HTR-8/SVneo (cell line): ENCODE measurements around the gene TFPI.
A peak's percentile ranks its signal among the peaks of the same experiment; 100 is the strongest.
"Not testable (repeated sequence)": the region's sequence is repeated elsewhere in the genome, so short reads cannot be mapped to it uniquely, and the experiment has no call there.

ENCODE experiments used
- DNase-seq: peaks from one replicate; pipeline ENCODE4 v3.0.0; 2011; ENCODE audit warnings: low spot score, mixed read lengths; ENCODE audit not compliant: insufficient read length
- FAIRE-seq: peaks from 2 replicates; lab custom pipeline; 2011; peaks lifted over from hg19 to GRCh38; lab: Jason Lieb, UNC

Gene TFPI

DNA sequence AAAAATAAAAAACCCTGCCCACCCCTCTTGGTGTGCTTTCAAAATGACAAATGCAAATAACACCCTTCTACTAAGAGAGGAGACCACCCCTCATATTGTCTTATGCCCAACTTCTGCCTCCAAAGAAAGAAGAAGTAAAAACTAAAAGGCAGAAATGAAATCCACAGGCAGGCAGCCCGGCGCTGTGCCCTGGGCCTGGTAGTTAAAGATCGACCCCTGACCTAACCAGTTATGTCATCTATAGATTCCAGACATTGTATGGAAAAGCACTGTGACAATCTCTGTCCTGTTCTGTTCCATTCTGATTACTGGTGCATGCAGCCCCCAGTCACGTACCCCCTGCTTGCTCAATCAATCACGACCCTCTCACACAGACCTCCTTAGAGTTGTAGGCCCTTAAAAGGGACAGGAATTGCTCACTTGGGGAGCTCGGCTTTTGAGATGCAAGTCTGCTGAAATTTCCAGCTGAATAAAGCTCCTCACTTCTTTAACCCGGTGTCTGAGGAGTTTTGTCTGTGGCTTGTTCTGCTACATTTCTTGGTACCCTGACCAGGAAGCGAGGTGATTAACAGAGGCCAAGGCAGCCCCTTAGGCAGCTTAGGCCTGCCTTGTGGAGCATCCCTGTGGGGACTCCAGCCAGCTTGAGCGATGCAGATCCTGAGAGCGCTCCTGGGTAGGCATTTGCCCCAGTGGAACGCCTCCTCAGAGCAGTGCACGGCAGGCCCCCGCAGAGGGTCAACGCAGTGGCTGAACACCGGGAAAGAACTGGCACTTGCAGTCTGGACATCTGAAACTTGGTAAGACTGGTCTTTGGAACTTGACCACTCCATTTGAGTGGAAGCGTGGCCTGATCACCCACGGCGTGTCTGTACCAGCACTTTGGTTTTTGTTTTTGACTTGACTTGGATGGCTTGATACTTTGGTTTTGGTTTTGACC is 43.5 kb downstream of the TFPI start:
- not testable (repeated sequence) for DNase-seq, FAIRE-seq

DNA sequence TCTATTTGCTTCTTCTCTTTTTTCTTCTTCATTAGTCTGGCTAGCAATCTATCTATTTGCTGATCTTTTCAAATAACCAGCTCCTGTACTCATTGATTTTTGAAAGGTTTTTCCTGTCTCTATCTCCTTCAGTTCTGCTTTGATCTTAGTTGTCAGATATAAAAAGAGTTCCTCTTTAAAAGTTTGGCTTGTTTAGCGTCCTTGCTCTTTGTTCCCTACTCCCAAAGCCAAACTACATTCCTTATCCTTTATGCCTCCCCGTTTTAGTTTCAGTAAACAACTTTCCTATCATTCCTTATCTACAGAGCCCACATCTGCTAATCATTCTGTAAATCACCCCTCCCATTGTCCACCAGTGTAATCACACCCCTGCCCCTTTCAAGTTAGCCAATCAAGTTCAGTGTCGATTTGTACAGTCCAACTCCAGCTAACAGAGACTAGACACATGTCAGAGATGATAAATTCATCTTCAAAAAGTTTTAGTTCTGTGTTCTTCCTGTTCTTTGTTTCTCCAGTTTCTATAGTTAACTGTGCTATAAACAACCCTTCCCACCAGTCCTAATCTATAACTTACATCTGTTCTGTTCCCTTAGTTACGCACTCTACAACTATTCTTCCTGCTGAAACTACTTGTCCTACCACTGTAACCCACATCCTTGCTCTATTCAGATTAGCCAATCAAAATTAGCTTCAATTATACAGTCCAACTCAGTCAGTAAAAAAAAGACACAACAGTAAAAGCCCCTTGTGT is 44.4 kb downstream of the TFPI start:
- DNase-seq (no peak), FAIRE-seq (peak; percentile 9)

DNA sequence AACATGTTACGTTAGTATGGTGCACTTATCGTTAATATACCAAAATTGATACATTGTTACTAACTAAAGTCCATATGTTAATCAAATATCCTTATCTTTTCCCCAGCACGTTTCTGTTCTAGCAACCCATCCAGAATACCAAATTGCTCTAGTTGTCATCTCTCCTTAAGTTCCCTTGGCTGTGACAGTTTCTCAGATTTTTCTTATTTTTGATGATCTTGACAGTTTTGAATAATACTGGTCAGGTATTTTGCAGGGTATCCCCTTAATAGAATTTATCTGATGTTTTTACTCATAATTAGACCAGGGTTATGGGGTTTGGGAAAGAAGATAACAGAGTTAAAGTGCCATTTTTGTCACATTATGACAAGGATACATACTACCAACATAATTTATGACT is 47.8 kb downstream of the TFPI start:
- no peak for FAIRE-seq

DNA sequence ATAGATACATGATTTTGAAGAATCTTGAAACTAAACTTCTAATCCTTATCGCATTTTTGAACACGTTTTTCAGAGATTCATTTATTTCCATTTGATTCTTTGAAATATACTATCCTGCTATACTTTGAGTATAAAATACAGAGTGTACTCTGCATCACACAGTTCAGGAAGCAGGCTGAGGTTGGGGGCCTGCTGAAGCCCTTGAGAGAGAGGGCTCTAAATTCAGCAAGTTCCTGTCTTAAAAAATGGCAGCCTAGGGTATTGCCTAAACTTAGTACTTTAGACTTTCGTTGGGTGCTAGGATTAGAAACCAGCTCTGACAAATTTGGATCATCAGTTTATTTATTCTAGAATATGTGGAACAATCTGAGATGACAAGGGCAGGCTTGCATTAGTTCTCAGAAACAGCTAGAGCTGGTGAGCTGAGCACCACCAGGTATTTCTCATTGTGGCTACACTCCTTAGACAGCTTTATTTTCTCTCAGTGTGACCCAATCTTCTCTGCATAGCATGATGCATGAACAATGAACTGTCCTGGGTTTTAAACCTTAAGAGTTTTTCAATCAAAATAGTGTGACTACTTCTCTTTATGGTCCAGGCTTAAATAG is 49.1 kb downstream of the TFPI start:
- FAIRE-seq (no peak), DNase-seq (no peak)

More for the DNA sequence above, 47.8 kb downstream of the TFPI start:
- DNase-seq = no peak

DNA sequence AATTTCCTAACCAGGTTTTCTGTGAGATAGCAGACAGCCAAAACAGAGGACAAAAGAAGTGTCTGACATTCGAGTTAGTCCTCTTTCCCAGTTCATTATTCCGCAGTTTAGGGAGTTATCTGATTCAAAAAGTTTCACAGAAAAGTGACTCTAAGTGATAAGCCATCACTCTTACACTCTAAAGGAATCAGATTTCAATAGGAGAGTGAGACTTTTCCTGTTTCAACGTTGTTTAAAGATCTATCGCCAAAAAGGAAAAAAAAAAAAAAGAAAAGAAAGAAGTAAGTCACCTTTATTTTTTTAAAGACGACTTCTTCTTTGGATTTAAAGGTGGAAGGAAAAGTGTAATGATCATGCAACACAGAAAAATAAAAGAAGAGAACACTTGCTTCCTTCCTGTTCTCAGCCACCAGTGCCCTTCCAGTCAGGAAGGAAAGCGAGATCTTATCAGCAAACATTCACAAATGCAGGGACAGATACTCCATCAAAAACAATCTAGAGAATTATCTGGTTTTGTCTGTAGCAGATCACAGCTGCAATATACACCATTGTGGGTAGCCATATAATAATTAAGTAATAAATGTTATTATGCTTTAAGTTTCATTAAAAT is 49.8 kb downstream of the TFPI start:
- DNase-seq = no peak
- FAIRE-seq = no peak

DNA sequence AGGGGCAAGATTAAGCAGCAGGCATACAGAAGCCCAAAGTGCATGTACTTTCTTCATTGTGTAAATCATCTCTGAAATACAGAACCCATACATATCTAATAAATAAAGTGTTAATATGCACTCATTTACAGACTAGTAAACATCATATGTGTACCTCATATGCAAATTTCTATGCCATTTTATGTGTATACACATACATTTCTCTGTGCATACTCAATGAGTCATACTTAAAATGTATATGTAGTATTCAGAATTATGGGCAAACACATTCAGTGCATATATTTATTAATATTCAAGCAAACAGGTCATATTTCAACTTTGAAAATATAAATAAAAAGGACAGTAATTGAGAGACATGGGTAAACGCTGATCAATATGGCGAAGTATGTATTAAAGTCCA is 50.5 kb downstream of the TFPI start:
- FAIRE-seq = no peak

DNA sequence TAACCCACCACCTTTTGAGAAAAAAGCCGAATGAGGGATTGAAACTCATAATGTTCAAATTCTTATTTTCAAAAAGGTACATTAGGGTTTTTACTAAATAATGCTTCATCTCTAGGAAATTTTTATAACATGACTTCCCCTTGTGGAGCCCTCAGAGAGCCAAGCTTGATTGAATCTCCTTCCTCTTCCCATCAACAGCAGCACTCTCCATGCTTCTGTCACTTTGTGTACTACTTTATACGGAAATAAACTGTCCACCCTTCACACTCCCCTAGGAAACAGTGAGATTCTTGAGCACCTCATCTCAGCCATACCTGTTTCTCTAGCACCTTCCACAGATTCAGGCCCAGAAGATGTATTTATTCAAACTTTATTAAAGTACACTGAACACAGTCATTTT is 51.8 kb downstream of the TFPI start:
- DNase-seq (no peak), FAIRE-seq (no peak)

More for the DNA sequence above, 50.5 kb downstream of the TFPI start:
- no peak for DNase-seq

DNA sequence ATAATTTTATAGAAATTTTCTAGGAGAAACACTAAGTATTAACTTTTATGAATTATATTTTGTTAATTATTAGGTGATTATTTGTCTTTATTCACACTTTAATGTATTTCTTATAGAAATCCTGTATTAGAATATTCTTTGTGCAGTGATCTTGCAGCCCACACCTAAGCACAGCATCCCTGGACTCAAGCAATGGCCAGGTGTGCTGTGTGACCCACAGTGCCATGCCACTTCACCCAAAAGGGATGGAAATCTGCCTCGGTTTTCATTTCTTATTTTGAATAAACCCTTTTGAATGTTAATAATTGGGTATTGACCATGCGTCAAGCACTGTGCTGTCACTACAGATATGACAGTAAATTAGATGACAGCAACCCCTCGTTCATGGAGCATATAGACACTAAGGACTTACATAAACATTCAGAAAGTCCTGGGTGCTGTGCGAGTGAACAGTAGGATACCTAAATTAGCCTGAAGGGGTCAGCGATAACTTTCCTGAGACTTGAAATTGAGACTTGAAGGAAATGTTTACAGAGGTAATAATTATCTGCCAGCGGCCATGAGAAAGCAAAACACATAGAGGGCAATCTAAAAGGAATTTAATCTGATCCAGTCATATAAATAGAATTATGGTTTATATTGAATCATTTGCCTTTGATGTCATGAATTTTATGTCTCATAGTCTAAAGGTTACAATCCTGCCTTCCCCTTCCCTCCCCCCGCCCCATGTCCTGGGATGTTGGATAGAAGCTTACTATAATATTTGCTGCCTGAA is 53.5 kb downstream of the TFPI start:
- peak; percentile 9 for FAIRE-seq
- DNase-seq = peak; percentile 31

DNA sequence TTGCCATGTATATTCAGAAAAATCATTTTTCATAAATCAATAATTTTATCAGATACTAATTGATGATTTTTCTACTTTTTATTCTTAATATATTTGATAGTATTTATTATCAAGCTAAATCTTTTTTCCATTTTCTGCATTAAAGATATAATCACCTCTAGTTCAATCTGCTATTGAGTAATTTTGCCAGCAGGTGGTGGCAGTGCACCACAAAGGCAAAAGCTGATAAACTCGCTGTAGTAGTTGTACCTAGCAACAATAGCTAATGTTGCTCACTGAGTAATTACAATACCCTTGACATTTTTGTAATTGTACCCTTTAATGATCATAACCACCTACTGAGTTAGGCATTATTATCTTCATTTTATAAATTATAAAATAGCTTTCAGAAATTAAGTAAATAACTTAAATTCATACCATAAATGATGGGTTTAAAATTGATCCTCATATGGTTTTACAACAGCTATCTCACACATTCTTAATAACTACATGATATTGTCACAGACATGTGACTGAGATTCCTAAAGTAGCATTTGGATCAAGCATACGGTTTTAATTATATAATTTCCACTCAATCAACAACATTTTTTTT is 54.2 kb downstream of the TFPI start:
- DNase-seq (peak; percentile 24), FAIRE-seq (no peak)

DNA sequence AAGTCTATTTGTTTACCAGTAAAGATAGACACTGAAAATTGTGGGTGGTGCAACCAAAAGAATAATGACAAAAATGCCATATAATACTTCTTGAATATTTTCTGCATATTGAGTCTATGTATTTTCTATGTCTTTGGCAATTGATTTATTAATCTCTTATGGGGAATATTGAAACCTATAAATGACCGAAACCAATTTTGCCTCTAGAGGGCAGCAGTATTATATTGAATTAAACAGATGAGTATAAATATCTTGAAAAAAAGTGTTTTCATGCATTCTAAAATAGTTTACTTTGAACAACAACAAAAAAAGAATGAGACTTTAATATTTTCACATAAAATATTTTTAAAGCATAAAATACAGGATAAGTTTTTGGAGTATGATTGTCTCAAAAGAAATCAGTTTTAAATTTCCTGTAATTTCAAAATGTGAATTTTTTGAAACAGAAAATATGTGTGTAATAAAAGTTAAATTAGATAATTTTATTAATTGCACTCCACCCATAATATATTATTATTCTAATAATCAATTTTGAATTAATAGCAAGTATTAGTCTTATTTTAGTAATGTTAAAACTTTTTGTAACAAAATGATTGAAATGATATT is 56.3 kb downstream of the TFPI start:
- FAIRE-seq = no peak
- DNase-seq = no peak

DNA sequence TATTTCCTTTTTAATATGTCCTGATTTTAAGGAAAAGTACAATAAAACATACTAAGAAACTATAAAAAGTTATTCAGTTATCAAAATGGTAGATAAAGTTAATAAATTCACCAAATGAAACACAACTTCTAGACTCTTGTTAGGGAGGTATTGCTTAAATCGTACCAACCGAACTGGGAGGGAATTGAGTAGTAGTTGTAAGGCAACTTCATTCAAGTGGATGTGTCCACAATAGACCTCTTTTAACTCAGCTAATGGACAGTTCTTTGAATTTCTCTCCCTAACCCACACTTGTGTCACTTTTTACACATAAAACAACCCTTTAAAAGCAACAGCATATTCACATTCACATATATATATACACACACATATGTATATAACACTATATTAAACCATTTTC is 57.1 kb downstream of the TFPI start:
- FAIRE-seq (no peak), DNase-seq (no peak)

DNA sequence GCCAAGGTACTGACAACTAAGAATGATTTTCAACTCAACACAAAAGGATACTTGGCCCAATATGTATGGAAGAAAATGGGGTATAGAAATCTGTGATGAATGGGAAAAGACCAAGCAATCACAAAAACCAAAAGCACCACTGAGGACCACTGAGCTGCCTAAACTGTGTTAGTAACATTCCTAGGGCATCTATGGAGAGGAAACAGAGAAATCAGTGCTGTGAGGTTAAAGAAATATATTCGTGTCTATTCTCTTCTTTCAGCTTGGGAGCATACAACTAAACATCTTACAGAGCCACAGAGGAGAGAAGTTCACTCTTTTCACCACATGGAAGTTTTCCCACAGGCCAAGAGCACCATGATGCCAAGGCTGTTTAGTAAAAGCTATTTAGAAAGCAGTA is 58.9 kb downstream of the TFPI start:
- FAIRE-seq (no peak), DNase-seq (no peak)

DNA sequence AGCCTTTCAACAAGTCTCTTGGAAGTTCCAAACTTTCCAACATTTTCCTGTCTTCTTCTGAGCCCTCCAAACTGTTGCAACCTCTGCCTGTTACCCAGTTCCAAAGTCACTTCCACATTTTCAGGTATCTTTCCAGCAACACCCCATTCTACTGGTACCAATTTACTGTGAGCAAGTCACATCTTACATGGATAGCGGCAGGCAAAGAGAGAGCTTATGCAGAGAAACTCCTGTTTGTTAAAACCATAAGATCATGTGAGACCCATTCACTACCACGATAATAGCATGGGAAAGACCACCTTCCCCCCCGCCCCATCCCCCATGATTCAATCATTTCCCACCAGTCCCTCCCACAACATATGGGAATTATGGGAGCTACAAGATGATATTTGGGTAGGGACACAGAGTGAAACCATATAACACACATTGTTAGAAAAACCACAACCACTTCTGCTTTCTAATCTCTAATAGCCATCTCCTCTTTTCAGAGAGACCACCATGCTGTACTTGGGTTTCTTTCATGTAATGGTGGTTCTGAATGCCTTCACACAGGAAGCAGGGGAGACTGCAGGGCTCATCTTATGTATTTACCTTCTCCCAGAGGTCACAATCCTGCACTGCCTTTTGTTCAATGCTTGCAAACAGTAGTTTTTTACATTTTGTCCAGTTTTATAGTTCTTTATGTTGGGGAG is 60.2 kb downstream of the TFPI start:
- DNase-seq (no peak), FAIRE-seq (no peak)

DNA sequence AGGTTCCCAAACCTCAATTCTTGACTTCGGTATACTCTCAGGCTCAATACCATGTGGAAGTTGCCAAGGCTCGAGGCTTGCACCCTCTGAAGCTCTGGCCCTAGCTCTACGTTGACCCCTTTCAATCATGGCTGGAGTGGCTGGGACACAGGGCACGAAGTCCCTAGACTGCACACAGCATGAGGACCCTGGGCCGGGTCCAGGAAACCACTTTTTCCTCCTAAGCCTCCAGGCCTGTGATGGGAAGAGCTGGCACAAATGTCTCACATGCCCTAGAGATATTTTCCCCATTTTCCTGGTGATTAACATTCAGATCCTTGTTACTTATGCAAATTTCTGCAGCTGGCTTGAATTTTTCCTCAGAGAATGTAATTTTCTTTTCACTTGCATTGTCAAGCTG is 61.1 kb downstream of the TFPI start:
- FAIRE-seq (no peak), DNase-seq (no peak)

DNA sequence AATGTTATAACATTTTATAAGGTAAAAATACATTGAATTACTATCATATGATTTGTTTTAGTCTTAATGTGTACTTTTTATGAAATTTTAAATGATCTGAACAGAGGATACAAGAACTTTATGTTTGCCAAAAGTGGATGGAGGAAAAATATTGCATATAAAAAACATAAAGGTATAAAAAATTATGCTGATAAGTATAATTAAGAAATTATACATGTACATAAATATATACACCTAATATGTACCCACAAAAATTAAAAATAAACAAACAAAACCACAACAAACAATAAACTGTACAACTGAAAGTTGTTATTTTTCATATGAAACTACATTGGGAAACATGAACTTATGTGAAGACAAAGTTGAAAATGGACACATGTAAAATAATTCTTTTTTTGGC is 68.0 kb downstream of the TFPI start:
- FAIRE-seq = no peak
- no peak for DNase-seq

DNA sequence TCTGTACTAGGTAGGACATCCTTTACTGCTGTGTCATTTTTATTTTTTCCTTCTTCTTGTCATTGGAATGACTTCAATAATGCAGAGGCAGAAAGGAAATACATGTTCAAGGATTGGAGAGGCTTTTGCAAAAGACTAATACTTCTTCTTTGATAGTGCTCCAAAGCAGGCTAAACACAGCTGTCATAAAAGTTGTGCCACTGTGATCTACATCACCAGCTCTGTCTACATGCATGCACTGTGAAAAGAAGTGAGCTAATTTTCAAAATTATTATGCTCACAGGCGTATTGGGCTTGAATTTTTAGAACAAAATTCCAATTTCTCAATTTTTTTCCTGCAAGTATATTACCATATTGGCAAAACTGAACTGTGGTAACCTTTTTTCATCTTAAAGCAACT is 68.7 kb downstream of the TFPI start:
- DNase-seq (no peak), FAIRE-seq (no peak)

DNA sequence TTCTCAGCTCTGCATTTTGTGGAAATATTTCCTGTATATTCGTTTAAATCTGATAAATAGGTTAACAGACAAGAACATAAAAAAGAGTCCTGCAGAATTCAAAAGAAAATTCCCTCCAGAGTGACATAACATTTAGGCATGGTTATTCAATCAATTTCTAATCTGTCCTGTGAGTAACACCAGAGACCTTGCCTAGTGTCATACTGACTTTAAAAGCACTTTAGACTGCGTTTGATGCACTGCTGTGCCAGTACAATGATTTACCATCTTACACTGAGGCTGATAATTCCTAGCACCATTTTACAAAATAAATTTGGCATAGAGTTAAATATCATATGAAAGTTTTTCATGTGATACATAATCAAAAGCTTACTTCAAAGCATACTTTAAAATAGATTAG is 70.7 kb downstream of the TFPI start:
- FAIRE-seq (no peak), DNase-seq (no peak)

DNA sequence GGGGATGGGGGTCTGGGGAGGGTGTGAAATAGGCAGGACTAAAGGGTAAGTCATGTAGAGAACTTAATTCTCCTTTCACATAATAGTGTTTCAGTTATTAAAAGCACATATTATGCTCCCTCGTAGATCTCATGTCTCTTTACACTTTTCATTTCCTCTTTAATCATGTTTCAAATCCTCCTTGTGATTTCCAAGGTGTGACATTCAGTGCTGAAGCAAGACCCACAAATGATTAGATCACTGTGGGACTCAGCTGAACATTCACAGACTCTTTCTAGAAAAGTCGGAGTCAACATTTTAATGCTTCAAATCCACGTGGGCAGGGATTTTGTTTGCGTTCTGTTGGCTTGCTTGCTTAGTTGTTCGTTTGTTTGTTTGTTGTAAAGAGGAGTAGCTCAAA is 71.4 kb downstream of the TFPI start:
- no peak for DNase-seq
- FAIRE-seq = no peak
